Caki2 (cell line): ENCODE results near the gene PITRM1. TPM values are rescaled to one million over a fixed set of nuclear protein-coding genes. Genes with fewer than 3 reads are reported as not detected.
"Not testable (repeated sequence)": the region's sequence is repeated elsewhere in the genome, so short reads cannot be mapped to it uniquely, and the experiment has no call there.

Experiments used
- DNase-seq: peaks from one replicate; pipeline ENCODE4 v3.0.0-alpha.2; 2015; ENCODE audit warnings: low read depth
- in situ Hi-C: cut with HindIII; loops from 2 replicates; pipeline ENCODE4 v1.10.0; 2016; ENCODE audit warnings: low sequenced_read_pairs, low pct_unique_long_range_greater_than_20kb, mixed read lengths
- total RNA-seq: library from RNA; depleted of rRNA; stranded (reverse); fragments of >200 nt; shearing (Covaris generic); gene quantifications from 2 replicates; pipeline ENCODE4 v1.2.3, GENCODE V29; 2014; ENCODE audit warnings: low replicate concordance; rRNA removed

The PITRM1 gene
- 115 and 132 TPM in 2 replicates for total RNA-seq

DNA sequence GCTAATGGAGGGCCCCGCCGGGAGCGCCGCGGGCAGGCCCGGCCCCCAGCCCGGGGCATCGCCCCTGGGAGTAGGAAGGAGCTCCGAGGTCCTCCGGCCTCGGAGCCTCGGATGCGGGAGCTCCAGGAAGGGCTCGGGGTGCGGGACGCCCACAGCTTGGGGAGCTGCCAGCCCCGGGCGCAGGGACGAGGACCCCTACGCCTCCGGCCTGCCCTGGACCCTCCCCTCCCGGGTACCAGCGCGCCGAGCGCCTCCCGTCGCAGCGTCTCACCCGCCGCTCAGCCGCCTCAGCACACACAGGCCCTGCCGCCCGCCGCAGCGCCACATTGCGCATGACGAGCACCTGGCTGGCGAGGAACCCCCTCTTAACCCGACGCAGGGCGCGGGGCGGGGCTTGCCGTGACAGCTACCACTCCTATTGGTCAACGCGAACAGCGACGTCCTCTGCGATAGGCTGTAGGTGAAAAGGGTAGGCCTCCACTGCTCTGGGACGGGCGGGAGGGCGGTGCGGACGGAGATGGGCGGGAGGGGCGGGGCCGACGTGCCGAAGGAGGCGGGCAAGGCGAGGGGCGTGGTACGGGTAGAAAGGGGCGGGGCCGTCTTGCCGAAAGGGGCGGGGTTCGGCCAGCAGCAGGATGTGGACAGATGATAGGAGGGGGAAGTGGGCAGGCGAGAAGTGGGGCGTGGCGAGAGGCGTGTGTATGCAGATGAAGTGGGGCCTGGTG, at the start of gene PITRM1:
TSS of gene PITRM1 (minus strand) at position 337 of the 725 bp plus-strand sequence. CDS start at position 327, 10 bp downstream.
- in situ Hi-C loops: no loop called here
- peak; percentile 99 for DNase-seq

- DNase-seq: no peak
- in situ Hi-C loops: no loop called here
Observed at GRCh38 chr10:3222068-3222467, 49.5 kb upstream of the PITRM1 start.

- in situ Hi-C loops: not testable (repeated sequence)
Observed at GRCh38 chr10:3221601-3222000, 49.0 kb upstream of the PITRM1 start.

GRCh38 chr10:3220853-3221252, 48.3 kb upstream of the PITRM1 start:
- in situ Hi-C loops: no loop called here
- DNase-seq: no peak

More at GRCh38 chr10:3221601-3222000, 49.0 kb upstream of the PITRM1 start:
- DNase-seq: not testable (repeated sequence)

- DNase-seq, in situ Hi-C loops: not testable (repeated sequence)
Observed at GRCh38 chr10:3219021-3219628, 46.5 kb upstream of the PITRM1 start.

- in situ Hi-C loops: no loop called here
- DNase-seq: no peak
Observed at GRCh38 chr10:3217853-3218252, 45.3 kb upstream of the PITRM1 start.

DNA sequence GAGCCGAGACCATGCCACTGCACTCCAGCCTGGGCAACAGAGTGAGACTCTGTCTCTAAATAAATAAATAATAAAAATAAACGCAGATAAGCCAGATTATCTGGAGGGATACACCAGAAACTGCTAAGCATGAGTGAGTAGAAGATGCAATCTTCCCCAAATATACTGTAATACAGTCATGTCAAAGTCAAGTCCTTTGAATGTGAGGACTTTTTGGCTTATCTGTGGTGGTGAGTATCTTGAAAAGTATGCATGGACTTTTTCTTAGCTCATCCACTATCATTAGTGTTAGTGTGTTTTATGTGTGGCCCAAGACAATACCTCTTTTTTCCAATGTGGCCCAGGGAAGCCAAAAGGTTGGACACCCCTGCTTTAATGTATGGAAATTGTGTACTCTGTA, 44.7 kb upstream of the PITRM1 start:
- in situ Hi-C loops: no loop called here
- no peak for DNase-seq

DNA sequence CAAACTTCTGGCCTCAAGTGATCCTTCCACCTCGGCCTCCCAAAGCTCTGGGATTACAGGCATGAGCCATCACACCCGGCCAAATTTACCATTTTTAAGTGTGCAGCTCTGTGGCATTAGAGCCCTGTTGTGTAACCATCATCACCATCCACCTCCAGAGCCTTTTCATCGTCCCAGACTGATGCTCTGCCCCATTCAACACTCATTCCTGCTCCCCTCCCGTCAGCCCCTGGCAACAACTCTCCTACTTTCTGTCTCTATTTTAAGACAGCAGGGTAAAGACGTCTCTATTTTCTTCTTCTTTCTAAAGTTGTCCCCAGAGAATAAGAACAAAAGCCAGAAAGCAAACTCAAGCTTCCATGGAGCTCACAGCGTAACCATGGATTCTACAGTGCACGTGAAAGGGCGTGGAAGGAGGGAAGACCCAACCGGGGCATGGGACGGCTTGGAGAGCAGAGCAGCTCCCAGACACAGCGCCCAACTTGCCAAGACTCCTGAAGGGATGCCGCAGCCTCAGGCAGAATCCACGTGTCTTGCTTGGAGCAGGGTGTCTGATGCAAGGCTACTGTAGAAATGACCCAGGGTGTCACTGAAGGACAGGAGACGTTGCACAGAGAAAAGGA, 42.7 kb upstream of the PITRM1 start:
- in situ Hi-C loops: no loop called here
- DNase-seq: no peak

DNA sequence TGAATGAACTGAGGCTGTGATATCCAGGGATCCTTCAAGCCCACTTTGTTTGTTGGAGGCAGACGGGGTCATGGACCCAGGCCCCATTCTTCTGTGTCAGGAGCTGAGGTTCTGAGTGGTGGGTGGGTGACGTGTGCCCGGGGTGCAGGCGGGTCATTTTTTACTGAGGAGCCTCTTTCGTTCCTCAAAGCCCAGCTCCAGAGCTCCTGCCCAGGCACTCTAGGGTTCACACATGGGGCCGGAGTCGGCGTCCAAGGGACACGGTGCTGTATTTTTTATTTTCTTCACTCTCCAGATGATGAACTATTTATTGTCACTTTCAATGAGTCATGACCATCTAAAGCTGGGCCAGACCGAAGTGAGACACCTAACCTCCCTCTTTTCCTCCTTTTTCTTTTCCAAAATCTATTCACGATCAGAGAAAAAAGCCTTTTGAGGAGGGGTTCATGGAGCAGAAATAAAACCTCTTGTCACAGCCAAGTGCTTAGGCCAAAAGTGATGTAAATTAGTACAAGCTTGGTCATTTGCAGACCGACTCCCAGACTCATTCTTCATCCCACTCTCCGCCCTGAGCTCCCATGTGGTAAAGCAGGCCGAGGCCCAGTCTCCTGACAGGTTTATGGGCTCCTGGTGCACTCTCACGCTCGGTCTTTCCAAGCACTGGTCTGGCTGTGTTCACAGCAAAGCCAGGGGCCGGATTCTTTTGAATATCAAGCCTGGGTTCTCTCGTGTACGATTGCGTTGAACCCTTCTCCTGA, 41.4 kb upstream of the PITRM1 start:
- DNase-seq: no peak
- in situ Hi-C loops: no loop called here

DNA sequence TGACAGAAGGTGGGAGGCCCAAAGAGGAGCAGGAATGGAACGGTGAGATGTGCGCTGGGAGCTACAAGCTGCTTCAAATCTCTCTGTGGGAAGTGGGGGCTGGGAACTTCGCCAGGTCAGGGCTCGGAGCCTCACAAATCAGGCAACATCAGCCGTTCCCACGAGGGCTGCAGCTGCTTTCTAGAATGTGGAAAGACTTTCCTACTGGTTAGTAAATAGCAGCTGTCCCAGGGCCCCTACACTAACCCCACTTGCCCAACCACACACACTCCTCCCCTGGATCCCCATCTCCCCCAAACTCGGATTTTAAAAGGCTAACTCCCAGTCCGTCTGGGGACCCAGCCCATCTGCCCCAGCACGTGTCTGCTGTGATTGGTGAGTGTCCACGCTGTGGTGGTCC, 40.6 kb upstream of the PITRM1 start:
- no peak for DNase-seq
- in situ Hi-C loops: no loop called here

GRCh38 chr10:3210251-3210877, 37.8 kb upstream of the PITRM1 start:
- in situ Hi-C loops: no loop called here
- no peak for DNase-seq

GRCh38 chr10:3208481-3209406, 36.2 kb upstream of the PITRM1 start:
- in situ Hi-C loops: no loop called here
- no peak for DNase-seq

GRCh38 chr10:3207351-3207750, 34.8 kb upstream of the PITRM1 start:
- in situ Hi-C loops: no loop called here

DNA sequence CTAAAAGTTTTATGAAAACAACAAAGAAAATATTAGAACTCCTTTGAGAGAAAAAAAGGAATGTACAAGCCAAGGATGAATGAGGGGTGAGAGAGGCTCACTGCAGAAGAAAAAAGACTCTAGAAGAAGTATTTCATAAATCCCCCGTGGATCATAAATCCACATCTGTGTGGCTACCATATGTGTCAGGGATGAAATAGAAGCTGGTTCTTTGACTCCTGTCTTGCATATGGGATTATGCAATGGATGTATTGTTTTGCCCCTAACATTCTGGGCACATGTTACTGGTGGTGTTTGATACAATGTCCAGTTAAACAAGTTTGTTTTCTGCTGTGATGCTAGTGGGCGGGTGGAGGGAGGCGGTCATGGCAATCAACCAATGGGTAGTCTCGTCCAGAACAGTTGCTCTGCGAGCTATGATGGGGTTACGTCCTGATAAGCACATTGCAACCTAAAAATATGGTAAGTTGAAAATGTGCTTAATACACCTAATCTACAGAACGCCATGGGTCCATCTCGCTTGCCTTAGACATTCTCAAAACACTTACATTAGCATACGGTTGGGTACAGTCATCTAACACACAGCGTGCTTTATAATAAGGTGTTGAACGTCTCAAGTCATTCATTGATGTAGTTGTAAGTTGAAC, 34.1 kb upstream of the PITRM1 start:
- no peak for DNase-seq
- in situ Hi-C loops: no loop called here

More at GRCh38 chr10:3207351-3207750, 34.8 kb upstream of the PITRM1 start:
- DNase-seq: no peak

DNA sequence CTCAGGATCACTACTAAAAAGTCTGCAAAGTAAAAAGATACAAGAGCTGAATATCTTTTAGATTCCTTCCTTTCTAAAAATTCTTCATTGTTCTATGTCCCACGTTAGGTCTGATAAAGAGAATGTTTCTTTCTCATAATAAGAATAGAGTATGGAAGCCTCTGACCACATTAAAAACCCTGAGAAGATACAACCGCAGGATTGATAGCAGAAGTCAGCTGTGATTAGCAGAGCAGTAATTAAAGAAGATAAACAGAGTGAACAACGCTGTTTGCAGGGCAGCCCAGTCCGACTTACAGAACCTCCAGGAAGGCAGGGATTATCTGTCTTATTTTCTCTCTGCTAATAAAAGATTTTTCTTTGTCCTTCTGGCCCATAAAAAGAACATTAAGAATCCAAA, 31.4 kb upstream of the PITRM1 start:
- DNase-seq: no peak
- in situ Hi-C loops: no loop called here

DNA sequence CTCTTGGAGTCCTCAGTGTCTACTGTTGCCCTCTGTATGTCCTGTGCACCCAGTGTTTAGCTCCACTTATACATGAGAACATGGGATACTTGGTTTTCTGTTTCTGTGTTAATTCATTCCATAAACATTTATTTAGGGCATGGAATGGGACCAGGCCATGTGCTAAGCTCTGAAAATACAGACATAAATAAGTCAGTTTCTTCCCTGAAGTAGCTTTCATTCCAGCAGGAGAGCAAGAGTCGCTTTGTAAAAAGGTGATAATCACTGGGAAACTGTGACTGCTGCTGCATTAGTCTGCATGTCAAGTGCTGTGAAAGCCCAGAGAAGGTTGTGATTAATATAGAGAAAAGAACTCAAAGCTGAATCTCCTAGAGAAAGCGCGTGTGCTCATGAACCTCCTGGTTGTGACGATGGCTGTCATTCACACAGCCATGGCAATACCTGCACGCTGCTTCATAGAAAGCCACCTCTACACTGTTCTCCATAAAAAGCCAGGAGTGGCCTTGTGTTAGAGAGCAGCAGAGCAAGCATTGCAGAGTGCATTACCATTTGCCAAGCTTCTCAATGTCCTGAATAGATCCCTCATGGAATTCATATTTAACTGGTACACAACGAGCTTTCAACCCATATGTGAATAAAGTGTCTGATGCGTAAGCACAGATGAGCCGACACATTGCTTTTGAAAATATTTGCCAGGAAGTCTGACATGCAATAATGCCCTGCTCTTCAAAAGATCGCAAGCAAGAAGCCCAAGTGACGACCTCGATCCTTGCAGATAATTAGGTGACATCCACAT, 30.6 kb upstream of the PITRM1 start:
- no peak for DNase-seq
- in situ Hi-C loops: no loop called here
